ENCODE results near the gene ASCC3. TPM values are rescaled to one million over a fixed set of nuclear protein-coding genes. Genes with fewer than 3 reads are reported as not detected.

Gene ASCC3
- total and polyA plus RNA-seq, 7 donors = 6.0 to 27.1 (median 22.4) TPM

- no peak for DNase-seq
Measured at GRCh38 chr6:100889351-100889750, 8.2 kb upstream of the ASCC3 start.

GRCh38 chr6:100886076-100886475, 4.9 kb upstream of the ASCC3 start:
- no peak for DNase-seq
- H3K4me3 ChIP-seq = no peak overlapping the region

More at GRCh38 chr6:100889351-100889750, 8.2 kb upstream of the ASCC3 start:
- WGBS, 2 donors = 95 to 97% methylated on average over 13 of the region's 13 CpGs
- Histone ChIP-seq H3K4me1 (no peaks in the 10 kb centered on the region), H3K9me3 (no peaks in the 10 kb centered on the region), H3K4me3 (no peak overlapping the region), H3K27me3 (no peaks in the 10 kb centered on the region), H3K36me3 (no peaks in the 10 kb centered on the region), H3K27ac (no peak overlapping the region)
- intact Hi-C loops (cut with DNase I) = no loop called here
- TF ChIP-seq CTCF (IDR thresholded peaks at IDR 0.05) = no peak
- no peak for TF ChIP-seq POLR2A (IDR thresholded peaks at IDR 0.05)
- no peak for TF ChIP-seq EP300 (IDR thresholded peaks at IDR 0.05)
- no peak for TF ChIP-seq POLR2AphosphoS5 (IDR thresholded peaks at IDR 0.05)

GRCh38 chr6:100883347-100883746, 2.2 kb upstream of the ASCC3 start:
- no peak for DNase-seq
- H3K27ac ChIP-seq = no peak overlapping the region
- TF ChIP-seq POLR2AphosphoS5 (IDR thresholded peaks at IDR 0.05) (no peak), POLR2A (IDR thresholded peaks at IDR 0.05) (no peak), CTCF (IDR thresholded peaks at IDR 0.05) (no peak), EP300 (IDR thresholded peaks at IDR 0.05) (no peak)
- 95 to 99% methylated on average over 3 of the region's 3 CpGs for WGBS, 2 donors
- peaks cover 0 to 26% (median 20%) of the 10 kb centered on the region in 4 donors for H3K4me1 ChIP-seq
- no peaks in the 10 kb centered on the region for H3K36me3 ChIP-seq
- no peaks in the 10 kb centered on the region for H3K27me3 ChIP-seq
- H3K4me3 ChIP-seq = no peak overlapping the region
- no peaks in the 10 kb centered on the region for H3K9me3 ChIP-seq
- intact Hi-C loops (cut with DNase I) = no loop called here

More at GRCh38 chr6:100886076-100886475, 4.9 kb upstream of the ASCC3 start:
- no peaks in the 10 kb centered on the region for H3K27me3 ChIP-seq
- no peak overlapping the region for H3K27ac ChIP-seq
- TF ChIP-seq CTCF (IDR thresholded peaks at IDR 0.05) (no peak), EP300 (IDR thresholded peaks at IDR 0.05) (no peak), POLR2AphosphoS5 (IDR thresholded peaks at IDR 0.05) (no peak), POLR2A (IDR thresholded peaks at IDR 0.05) (no peak)
- H3K9me3 ChIP-seq = no peaks in the 10 kb centered on the region
- intact Hi-C loops (cut with DNase I) = no loop called here
- H3K4me1 ChIP-seq = peaks cover 0 to 9% (median 3%) of the 10 kb centered on the region in 4 donors
- WGBS, 2 donors = 70 to 79% methylated on average over 1 of the region's 1 CpG
- no peaks in the 10 kb centered on the region for H3K36me3 ChIP-seq

- Histone ChIP-seq H3K4me1 (peaks cover 0 to 33% (median 21%) of the 10 kb centered on the region in 4 donors), H3K27me3 (no peaks in the 10 kb centered on the region), H3K4me3 (peak overlapping the region; percentile 73 to 91 (median 88)), H3K9me3 (no peaks in the 10 kb centered on the region), H3K36me3 (no peaks in the 10 kb centered on the region), H3K27ac (peak overlapping the region; percentile 82 to 94 (median 92))
- 4 to 5% methylated on average over 6 of the region's 6 CpGs for WGBS, 2 donors
- TF ChIP-seq EP300 (IDR thresholded peaks at IDR 0.05) = no peak
- no peak for TF ChIP-seq POLR2AphosphoS5 (IDR thresholded peaks at IDR 0.05)
- TF ChIP-seq POLR2A (IDR thresholded peaks at IDR 0.05) = no peak
- no peak for TF ChIP-seq CTCF (IDR thresholded peaks at IDR 0.05)
- no peak for DNase-seq
- intact Hi-C loops (cut with DNase I) = no loop called here
Measured at GRCh38 chr6:100881707-100882040, 545 bp upstream of the ASCC3 start.
